ENCODE data around the gene PMVK.

DNA sequence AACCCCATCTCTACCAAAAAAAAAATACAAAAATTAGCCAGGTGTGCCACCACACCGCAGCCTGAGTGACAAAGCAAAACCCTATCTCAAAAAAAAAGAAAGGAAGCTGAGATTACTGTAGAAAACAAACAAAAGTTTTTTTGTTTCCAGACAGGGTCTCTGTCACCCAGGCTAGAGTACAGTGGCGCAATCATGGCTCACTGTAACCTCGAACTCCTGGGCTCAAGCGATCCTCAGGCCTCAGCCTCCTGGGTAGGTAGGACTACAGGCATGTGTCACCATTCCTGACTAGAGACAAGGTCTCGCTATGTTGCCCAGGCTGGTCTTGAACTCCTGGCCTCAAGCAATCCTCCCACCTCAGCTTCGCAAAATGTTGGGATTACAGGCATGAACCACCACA, 27.8 kb upstream of the PMVK start:
- no peak for TF ChIP-seq RAD21 (IDR thresholded peaks at IDR 0.05; ENCODE audit: low read depth)
- no peak for TF ChIP-seq YY1 (IDR thresholded peaks at IDR 0.05; ENCODE audit: low read depth)
- TF ChIP-seq CEBPB (IDR thresholded peaks at IDR 0.05) = no peak

Data from Ishikawa (cell line).